ENCODE results near the gene RAB30. TPM values are rescaled to one million over a fixed set of nuclear protein-coding genes. Genes with fewer than 3 reads are reported as not detected.

RAB30 gene
- polyA plus RNA-seq, 1 donor from 2014 or later, result 36.4 TPM

DNA sequence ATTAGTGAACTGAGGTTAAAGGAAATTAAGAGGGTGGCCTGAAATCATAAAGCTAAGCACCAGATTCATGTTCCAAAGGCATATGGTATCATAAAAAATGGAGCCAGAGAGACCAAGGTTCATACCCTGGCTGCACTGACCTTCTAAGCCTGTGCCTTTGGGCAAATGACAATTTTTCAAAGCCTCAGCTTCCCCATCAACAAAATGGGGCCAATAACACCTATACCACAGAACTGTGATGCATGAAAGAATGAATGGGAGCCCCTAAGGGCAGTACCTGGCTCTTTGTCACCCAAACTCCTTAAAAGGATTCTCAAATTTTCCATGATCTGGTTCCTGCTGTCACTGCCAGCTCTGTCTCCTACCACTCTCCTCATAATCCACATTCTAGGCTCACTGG is 72.5 kb downstream of the RAB30 start:
- H3K79me2 ChIP-seq (replicated peaks; ENCODE audit: insufficient read depth, low read length), result peaks cover 3% of the 10 kb centered on the region
- TF ChIP-seq POLR2AphosphoS5 (IDR thresholded peaks at IDR 0.05) (no peak), TAF1 (IDR thresholded peaks at IDR 0.05; ENCODE audit: low read depth) (no peak), SMC3 (conservative IDR thresholded peaks at IDR 0.05; ENCODE audit: poor library complexity) (no peak), EZH2 (IDR thresholded peaks at IDR 0.05; ENCODE audit: borderline replicate concordance, insufficient read depth, low read length, poor library complexity, severe bottlenecking) (no peak), MXI1 (conservative IDR thresholded peaks at IDR 0.05; ENCODE audit: poor library complexity, severe bottlenecking) (no peak), RAD21 (conservative IDR thresholded peaks at IDR 0.05) (no peak), EP300 (conservative IDR thresholded peaks at IDR 0.05; ENCODE audit: poor library complexity, severe bottlenecking) (no peak)
- TF ChIP-seq, protein P1, sequence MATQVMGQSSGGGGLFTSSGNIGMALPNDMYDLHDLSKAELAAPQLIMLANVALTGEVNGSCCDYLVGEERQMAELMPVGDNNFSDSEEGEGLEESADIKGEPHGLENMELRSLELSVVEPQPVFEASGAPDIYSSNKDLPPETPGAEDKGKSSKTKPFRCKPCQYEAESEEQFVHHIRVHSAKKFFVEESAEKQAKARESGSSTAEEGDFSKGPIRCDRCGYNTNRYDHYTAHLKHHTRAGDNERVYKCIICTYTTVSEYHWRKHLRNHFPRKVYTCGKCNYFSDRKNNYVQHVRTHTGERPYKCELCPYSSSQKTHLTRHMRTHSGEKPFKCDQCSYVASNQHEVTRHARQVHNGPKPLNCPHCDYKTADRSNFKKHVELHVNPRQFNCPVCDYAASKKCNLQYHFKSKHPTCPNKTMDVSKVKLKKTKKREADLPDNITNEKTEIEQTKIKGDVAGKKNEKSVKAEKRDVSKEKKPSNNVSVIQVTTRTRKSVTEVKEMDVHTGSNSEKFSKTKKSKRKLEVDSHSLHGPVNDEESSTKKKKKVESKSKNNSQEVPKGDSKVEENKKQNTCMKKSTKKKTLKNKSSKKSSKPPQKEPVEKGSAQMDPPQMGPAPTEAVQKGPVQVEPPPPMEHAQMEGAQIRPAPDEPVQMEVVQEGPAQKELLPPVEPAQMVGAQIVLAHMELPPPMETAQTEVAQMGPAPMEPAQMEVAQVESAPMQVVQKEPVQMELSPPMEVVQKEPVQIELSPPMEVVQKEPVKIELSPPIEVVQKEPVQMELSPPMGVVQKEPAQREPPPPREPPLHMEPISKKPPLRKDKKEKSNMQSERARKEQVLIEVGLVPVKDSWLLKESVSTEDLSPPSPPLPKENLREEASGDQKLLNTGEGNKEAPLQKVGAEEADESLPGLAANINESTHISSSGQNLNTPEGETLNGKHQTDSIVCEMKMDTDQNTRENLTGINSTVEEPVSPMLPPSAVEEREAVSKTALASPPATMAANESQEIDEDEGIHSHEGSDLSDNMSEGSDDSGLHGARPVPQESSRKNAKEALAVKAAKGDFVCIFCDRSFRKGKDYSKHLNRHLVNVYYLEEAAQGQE (IDR thresholded peaks at IDR 0.05; ENCODE audit: borderline replicate concordance), result no peak
- TF ChIP-seq, protein P2, sequence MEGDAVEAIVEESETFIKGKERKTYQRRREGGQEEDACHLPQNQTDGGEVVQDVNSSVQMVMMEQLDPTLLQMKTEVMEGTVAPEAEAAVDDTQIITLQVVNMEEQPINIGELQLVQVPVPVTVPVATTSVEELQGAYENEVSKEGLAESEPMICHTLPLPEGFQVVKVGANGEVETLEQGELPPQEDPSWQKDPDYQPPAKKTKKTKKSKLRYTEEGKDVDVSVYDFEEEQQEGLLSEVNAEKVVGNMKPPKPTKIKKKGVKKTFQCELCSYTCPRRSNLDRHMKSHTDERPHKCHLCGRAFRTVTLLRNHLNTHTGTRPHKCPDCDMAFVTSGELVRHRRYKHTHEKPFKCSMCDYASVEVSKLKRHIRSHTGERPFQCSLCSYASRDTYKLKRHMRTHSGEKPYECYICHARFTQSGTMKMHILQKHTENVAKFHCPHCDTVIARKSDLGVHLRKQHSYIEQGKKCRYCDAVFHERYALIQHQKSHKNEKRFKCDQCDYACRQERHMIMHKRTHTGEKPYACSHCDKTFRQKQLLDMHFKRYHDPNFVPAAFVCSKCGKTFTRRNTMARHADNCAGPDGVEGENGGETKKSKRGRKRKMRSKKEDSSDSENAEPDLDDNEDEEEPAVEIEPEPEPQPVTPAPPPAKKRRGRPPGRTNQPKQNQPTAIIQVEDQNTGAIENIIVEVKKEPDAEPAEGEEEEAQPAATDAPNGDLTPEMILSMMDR (IDR thresholded peaks at IDR 0.05; ENCODE audit: poor library complexity, severe bottlenecking), result no peak
- no peaks in the 10 kb centered on the region for H3F3A ChIP-seq (ENCODE audit: insufficient read depth, low read length, poor library complexity, severe bottlenecking)
- no peaks in the 10 kb centered on the region for H3K9me2 ChIP-seq (ENCODE audit: insufficient read depth, low read length)
- H3K4me3 ChIP-seq (ENCODE audit: low read length), result no peak overlapping the region
- H3K27me3 ChIP-seq (ENCODE audit: insufficient read depth, low read depth, low read length), result no peaks in the 10 kb centered on the region
- no peak overlapping the region for H2AFZ ChIP-seq (ENCODE audit: low read depth, low read length)
- H4K20me1 ChIP-seq (ENCODE audit: insufficient read depth), result no peaks in the 10 kb centered on the region
- H3K36me3 ChIP-seq (ENCODE audit: insufficient read depth, low read length), result no peaks in the 10 kb centered on the region
- H3K9me3 ChIP-seq (ENCODE audit: low read length), result no peaks in the 10 kb centered on the region
- H3K27ac ChIP-seq (ENCODE audit: low read length), result no peak overlapping the region
- no peak overlapping the region for H3K9ac ChIP-seq (ENCODE audit: low read length)
- no peak overlapping the region for H3K4me2 ChIP-seq (ENCODE audit: low read length)

DNA sequence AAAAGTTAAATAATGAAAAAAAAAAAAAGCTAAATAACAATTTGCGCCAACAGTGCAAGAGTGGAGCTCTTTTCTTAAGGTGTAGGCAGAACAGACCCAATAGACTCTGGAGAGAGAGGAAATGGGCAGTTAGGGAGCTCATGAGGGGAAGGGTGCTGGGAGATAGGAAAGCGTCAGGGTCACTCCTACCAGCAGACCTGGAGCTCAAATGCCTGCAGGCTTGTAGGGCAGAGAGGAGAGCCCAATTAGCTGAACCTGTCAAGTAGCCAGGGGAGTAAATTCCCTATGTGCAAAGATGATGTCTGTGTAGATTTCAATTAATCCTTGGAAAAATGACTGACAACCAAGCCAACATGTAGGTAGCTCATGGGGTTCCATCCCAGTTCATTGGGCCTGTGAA is 73.0 kb downstream of the RAB30 start:
- Histone ChIP-seq H4K20me1 (ENCODE audit: insufficient read depth) (no peaks in the 10 kb centered on the region), H3K9ac (ENCODE audit: low read length) (no peak overlapping the region), H3K27ac (ENCODE audit: low read length) (no peak overlapping the region), H3K9me3 (ENCODE audit: low read length) (no peaks in the 10 kb centered on the region), H3K27me3 (ENCODE audit: insufficient read depth, low read depth, low read length) (no peaks in the 10 kb centered on the region), H3K9me2 (ENCODE audit: insufficient read depth, low read length) (no peaks in the 10 kb centered on the region), H3F3A (ENCODE audit: insufficient read depth, low read length, poor library complexity, severe bottlenecking) (no peaks in the 10 kb centered on the region), H3K79me2 (replicated peaks; ENCODE audit: insufficient read depth, low read length) (no peaks in the 10 kb centered on the region), H3K36me3 (ENCODE audit: insufficient read depth, low read length) (no peaks in the 10 kb centered on the region), H3K4me2 (ENCODE audit: low read length) (no peak overlapping the region), H3K4me3 (ENCODE audit: low read length) (no peak overlapping the region), H2AFZ (ENCODE audit: low read depth, low read length) (no peak overlapping the region)
- TF ChIP-seq POLR2AphosphoS5 (IDR thresholded peaks at IDR 0.05), result no peak
- TF ChIP-seq EZH2 (IDR thresholded peaks at IDR 0.05; ENCODE audit: borderline replicate concordance, insufficient read depth, low read length, poor library complexity, severe bottlenecking), result no peak
- no peak for TF ChIP-seq EP300 (conservative IDR thresholded peaks at IDR 0.05; ENCODE audit: poor library complexity, severe bottlenecking)
- TF ChIP-seq TAF1 (IDR thresholded peaks at IDR 0.05; ENCODE audit: low read depth), result no peak
- TF ChIP-seq MXI1 (conservative IDR thresholded peaks at IDR 0.05; ENCODE audit: poor library complexity, severe bottlenecking), result no peak
- no peak for TF ChIP-seq RAD21 (conservative IDR thresholded peaks at IDR 0.05)
- TF ChIP-seq, protein P2 (IDR thresholded peaks at IDR 0.05; ENCODE audit: poor library complexity, severe bottlenecking), result no peak
- TF ChIP-seq, protein P1 (IDR thresholded peaks at IDR 0.05; ENCODE audit: borderline replicate concordance), result no peak
- no peak for TF ChIP-seq SMC3 (conservative IDR thresholded peaks at IDR 0.05; ENCODE audit: poor library complexity)
